Small intestine (tissue), 7 donors: ENCODE measurements around the gene ZNF20. TPM values are rescaled to one million over a fixed set of nuclear protein-coding genes. Genes with fewer than 3 reads are reported as not detected.

Experiments
- DNase-seq, 2 donors: peaks; one replicate each; pipeline versions ENCODE4 v3.0.0 to v3.0.0-alpha.2; 2013
- FAIRE-seq: peaks from 2 replicates; lab custom pipeline; 2012; peaks lifted over from hg19 to GRCh38; lab: Jason Lieb, UNC
- H3K27ac ChIP-seq, 3 donors: one replicate each; pipeline ENCODE4 v1.5.1; 2013; ENCODE audit warnings: low read length in 2 of 3, mild to moderate bottlenecking in 2 of 3, control low read depth in 1 of 3, inconsistent platforms in 1 of 3, low read depth in 1 of 3, moderate library complexity in 1 of 3
- H3K27me3 ChIP-seq, 3 donors: one replicate each; pipeline ENCODE4 v1.6.1; 2013; ENCODE audit warnings: low read length in 3 of 3, inconsistent platforms in 1 of 3; ENCODE audit not compliant: control insufficient read depth in 3 of 3, insufficient read depth in 3 of 3
- H3K36me3 ChIP-seq, 3 donors: one replicate each; pipeline ENCODE4 v1.6.1; 2013; ENCODE audit warnings: low read length in 3 of 3, inconsistent platforms in 1 of 3, low read depth in 1 of 3, mild to moderate bottlenecking in 1 of 3, moderate library complexity in 1 of 3; ENCODE audit not compliant: control insufficient read depth in 3 of 3, insufficient read depth in 2 of 3
- H3K4me1 ChIP-seq, 3 donors: one replicate each; pipeline ENCODE4 v1.6.1; 2013; ENCODE audit warnings: low read length in 2 of 3, inconsistent platforms in 1 of 3, low read depth in 1 of 3, mild to moderate bottlenecking in 1 of 3, moderate library complexity in 1 of 3; ENCODE audit not compliant: control insufficient read depth in 3 of 3, insufficient read depth in 2 of 3
- H3K4me3 ChIP-seq, 3 donors: one replicate each; pipeline ENCODE4 v1.5.1; 2013; ENCODE audit warnings: low read length in 3 of 3, control low read depth in 1 of 3, inconsistent platforms in 1 of 3, low read depth in 1 of 3, mild to moderate bottlenecking in 1 of 3, moderate library complexity in 1 of 3
- H3K9me3 ChIP-seq, 2 donors: one replicate each; pipeline ENCODE4 v1.6.1; 2013; ENCODE audit warnings: low read depth in 1 of 2, low read length in 1 of 2; ENCODE audit not compliant: control insufficient read depth in 2 of 2, insufficient read depth in 1 of 2
- WGBS, 3 donors: extraction: QIAGEN DNeasy Blood & Tissue Kit; methylation state at CpG; one replicate each; pipeline ENCODE4 v1.1.7; 2013; 5-methylcytosine and 5-hydroxymethylcytosine counted together
- polyA plus RNA-seq, 4 donors: library from polyadenylated mRNA; stranded (reverse) in 3 of 4; unstranded in 1 of 4; fragments of 200-250 nt in 3 of 4; fragments of 120-200 nt in 1 of 4; gene quantifications; one replicate each; pipeline versions ENCODE4 v1.2.1 to v1.2.3, GENCODE V29; 2013
- donor health status: healthy with polysubstance abuse.
- donor health status: control.
- donor health status: control.
- donor health status: Bipolar disorder and iron deficiency.
- donor health status: healthy.

Gene ZNF20
- polyA plus RNA-seq, 4 donors: 2.4 to 7.0 (median 3.5) TPM

DNA sequence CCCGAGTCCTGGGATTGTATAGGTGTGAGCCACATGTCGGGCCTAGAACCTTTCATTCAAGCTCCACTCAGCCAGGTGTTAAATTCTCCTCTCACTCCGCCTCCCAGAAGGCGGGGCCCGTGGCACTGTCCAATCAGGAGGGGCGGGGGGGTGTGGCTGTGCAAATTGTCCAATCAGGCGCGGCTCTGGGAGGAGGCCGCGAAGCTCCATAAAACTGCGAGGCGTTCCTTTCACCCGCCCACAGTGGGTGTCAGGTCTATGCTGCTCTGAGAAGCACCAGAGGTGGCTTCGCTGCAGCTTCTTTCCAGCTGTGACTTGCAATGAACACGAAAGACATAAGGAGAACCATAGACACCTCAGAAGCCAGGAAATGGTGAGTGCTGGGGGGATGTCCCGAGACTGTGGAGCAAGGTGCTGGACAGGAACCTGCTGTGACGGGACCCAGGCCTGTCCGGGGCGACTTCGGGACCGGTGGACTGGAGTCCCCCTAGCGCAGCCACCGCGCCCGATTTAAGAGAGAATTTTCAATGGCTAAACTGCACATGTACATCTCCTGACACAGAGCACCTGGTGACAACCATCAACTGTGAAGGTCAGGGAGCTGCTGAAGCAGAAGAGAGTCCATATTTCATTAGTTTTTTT, 19.7 kb upstream of the ZNF20 start:
- no peak overlapping the region for H3K4me3 ChIP-seq
- no peak for FAIRE-seq
- H3K9me3 ChIP-seq: no peaks in the 10 kb centered on the region
- 94 to 96% (median 95%) methylated on average over 25 of the region's 25 CpGs for WGBS, 3 donors
- H3K36me3 ChIP-seq: no peaks in the 10 kb centered on the region
- no peak overlapping the region for H3K27ac ChIP-seq
- no peaks in the 10 kb centered on the region for H3K27me3 ChIP-seq
- no peak for DNase-seq
- H3K4me1 ChIP-seq: peaks cover 4 to 10% (median 5%) of the 10 kb centered on the region in 3 donors

DNA sequence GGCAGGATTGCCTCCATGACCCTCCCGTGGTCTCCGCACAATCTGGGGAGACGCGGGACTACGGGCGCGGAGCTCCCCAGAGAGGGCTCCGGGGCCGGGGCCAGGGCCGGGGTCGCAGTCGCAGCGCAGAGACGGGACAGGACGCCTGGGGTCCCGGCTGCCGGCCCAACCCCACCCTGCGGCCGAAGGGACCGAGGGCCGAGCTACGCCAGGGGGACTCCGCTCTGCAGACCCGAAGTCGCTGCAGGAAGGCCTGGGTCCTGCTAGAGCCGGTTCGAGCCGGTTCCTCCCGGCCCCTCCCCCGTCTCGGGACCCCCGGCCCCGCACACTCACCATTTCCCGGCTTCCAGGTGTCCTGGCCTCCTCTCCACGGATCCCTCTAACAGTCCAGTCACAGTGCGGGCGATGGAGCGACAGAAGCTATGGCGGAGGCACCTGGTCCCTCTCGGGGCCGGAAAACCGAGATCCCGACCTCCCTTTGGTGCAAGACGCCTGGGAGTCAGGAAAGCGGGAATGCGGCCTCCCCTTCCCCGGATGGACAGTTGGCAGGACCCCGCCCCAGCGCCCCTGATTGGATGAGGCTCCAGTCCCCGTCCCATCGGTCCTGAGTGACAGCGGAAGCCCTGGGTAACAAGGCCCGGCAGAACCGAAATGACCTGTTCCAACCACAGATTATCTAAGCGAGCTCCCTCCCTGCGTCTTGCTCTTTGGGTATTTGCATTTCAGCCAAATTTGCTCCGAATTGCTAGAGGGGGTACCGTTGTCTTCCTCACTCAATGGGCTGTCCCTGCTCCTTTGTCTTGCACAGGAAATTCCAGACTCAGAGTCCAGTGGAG, 16.3 kb upstream of the ZNF20 start, which contains the start of gene ZNF625:
Gene ZNF625 (minus strand): TSS at position 512 of the 836 bp plus-strand sequence. CDS start 176 bp downstream, at position 336.
- peak within 1 kb of the TSS in 2 of 3 donors; percentile 71 to 78 for H3K27ac ChIP-seq
- FAIRE-seq: no peak

DNA sequence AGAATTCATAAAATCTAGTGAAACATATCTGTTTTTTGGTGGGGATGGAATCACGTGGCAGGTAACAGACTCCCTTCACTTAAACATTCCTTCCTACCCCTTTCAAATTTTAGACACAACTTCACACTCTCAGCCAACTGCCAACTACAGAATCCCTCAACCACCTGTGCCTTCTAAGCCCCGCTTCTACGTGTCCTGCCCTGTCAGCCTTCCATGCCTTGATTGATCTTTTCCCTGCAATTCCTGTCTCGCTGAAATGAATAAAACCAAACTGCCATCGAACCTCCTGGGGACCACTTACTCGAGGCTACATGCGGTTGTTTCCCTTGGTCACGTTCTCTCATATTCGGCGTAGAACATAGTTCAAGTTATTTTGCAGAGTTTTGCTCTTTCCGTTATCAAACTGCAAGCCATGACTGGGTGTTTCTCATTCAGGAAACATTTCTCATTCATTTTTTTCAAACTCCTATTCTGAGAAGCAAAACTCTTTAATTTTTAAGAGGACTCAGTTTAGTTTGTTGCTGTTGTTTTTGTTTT, 15.2 kb upstream of the ZNF20 start:
- H3K27me3 ChIP-seq: no peaks in the 10 kb centered on the region
- WGBS, 3 donors: 27 to 48% (median 44%) methylated on average over 11 of the region's 11 CpGs
- peak in 1 of 2 donors; percentile 37 for DNase-seq
- peaks cover 0 to 7% (median 3%) of the 10 kb centered on the region in 3 donors for H3K36me3 ChIP-seq
- H3K4me1 ChIP-seq: peaks cover 0 to 5% (median 3%) of the 10 kb centered on the region in 3 donors
- no peak for FAIRE-seq
- H3K4me3 ChIP-seq: peak overlapping the region in 1 of 3 donors; percentile 76
- H3K9me3 ChIP-seq: no peaks in the 10 kb centered on the region
- no peak overlapping the region for H3K27ac ChIP-seq

More for the DNA sequence above, 16.3 kb upstream of the ZNF20 start, which contains the start of gene ZNF625:
- Histone ChIP-seq H3K4me1 (peaks cover 0 to 5% (median 3%) of the 10 kb centered on the region in 3 donors), H3K27me3 (no peaks in the 10 kb centered on the region), H3K36me3 (peaks cover 0 to 4% (median 0%) of the 10 kb centered on the region in 3 donors), H3K4me3 (peak within 1 kb of the TSS; percentile 75 to 98 (median 76)), H3K9me3 (no peaks in the 10 kb centered on the region)
- 1 to 2% (median 2%) methylated on average over 50 to 58 of the region's 58 CpGs for WGBS, 3 donors
- peak; percentile 69 to 86 for DNase-seq

DNA sequence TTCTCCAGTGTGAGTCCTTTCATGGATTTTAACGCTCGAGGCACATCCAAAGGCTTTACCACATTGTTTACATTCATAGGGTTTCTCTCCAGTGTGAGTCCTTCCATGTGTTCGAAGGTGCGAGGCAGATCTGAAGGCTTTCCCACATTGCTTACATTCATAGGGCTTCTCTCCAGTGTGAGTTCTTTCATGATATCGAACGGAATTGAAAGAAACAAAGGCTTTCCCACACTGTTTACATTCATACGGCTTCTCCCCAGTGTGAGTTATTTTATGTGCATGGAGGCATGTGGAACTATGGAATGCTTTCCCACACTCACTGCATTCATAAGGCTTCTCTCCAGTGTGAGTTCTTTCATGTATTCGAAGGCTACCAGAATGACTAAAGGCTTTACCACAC, 5.2 kb upstream of the ZNF20 start:
- H3K4me1 ChIP-seq: peaks cover 0 to 7% (median 0%) of the 10 kb centered on the region in 3 donors
- peaks cover 0 to 26% of the 10 kb centered on the region in 2 donors for H3K9me3 ChIP-seq
- H3K27ac ChIP-seq: no peak overlapping the region
- FAIRE-seq (no peak), DNase-seq (no peak)
- H3K36me3 ChIP-seq: peaks cover 5 to 13% (median 7%) of the 10 kb centered on the region in 3 donors
- no peak overlapping the region for H3K4me3 ChIP-seq
- WGBS, 3 donors: 94 to 97% (median 96%) methylated on average over 8 of the region's 8 CpGs
- no peaks in the 10 kb centered on the region for H3K27me3 ChIP-seq

DNA sequence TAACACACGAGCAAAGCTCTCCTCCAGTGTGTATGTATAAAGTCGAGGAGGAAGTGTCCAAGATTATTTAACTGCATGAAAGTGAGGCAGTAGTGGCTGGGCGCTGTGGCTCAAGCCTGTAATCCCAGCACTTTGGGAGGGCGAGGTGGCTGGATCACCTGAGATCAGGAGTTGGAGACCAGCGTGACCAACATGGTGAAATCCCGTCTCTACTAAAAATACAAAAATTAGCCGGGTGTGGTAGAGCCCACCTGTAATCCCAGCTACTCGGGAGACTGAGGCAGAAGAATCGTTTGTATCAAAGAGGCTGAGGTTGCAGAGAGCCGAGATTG, 1.2 kb upstream of the ZNF20 start:
- Histone ChIP-seq H3K36me3 (peaks cover 0 to 23% (median 3%) of the 10 kb centered on the region in 3 donors), H3K4me1 (peaks cover 0 to 7% (median 2%) of the 10 kb centered on the region in 3 donors), H3K9me3 (peaks cover 0 to 26% of the 10 kb centered on the region in 2 donors), H3K27ac (no peak overlapping the region), H3K27me3 (no peaks in the 10 kb centered on the region), H3K4me3 (no peak overlapping the region)
- DNase-seq: no peak
- no peak for FAIRE-seq
- WGBS, 3 donors: 49 to 58% (median 54%) methylated on average over 10 of the region's 10 CpGs

DNA sequence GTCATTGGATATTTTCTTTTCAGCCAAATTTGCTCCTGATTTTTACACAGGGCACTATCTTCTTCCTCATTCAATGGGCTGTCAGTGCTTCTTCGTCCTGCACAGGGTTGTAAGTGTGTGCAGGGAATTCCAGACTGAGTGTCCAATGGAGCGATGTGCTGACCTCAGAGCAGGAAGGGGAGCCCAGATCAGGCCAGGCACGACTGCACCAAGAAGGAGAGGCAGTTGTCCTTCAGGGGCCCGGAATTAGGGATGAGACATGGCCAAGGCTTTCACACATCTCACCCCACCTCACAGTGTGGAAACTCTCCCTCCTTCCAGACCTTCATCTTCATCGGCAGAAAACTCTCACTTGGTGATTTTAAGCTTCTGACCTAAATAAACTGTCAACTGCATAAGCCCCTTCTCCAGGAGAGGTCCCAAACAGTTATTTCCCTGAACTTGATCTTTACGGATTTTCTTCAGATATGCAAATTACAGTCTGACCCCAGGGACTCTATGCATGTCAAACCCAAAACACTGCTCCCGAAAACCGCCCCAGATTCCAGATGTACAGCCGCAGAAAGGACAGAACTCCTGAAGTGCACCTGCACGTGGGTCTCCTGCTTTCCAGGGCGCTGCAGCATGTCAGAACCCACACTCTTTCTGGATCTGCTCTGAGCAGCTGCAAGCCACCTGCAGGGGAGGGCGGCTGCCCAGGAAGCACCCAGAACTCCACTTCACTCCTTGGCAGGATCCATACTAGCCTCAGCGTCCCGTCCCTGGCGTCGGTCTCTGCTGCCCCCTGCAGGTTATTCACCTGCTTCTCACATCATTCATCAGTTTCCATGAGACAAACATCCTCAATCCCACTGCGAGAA, 625 bp upstream of the ZNF20 start:
- FAIRE-seq: no peak
- WGBS, 3 donors: 2 to 4% (median 3%) methylated on average over 17 of the region's 17 CpGs
- Histone ChIP-seq H3K27ac (peak overlapping the region in 2 of 3 donors; percentile 86 to 92), H3K4me3 (peak overlapping the region; percentile 70 to 94 (median 75)), H3K9me3 (peaks cover 0 to 26% of the 10 kb centered on the region in 2 donors), H3K4me1 (peaks cover 0 to 7% (median 2%) of the 10 kb centered on the region in 3 donors), H3K27me3 (no peaks in the 10 kb centered on the region), H3K36me3 (peaks cover under 1 to 27% (median 3%) of the 10 kb centered on the region in 3 donors)
- DNase-seq: peak; percentile 91 to 94

DNA sequence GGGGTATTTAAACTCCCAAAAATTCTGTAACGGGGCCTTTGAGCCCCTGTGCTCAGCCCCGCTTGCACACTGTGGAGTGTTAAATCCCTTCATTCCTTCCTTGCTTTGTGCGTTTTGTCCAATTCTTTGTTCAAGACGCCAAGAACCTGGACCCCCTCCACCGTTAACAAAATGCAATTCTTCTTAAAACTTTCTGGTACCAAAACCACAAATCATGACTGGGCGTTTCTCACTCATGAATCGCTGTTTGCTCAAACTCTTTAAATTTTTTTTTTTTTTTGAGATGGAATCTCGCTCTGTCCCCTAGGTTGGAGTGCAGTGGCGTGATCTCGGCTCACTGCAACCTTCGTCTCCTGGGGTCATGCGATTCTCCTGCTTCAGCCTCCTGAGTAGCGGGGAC, 881 bp downstream of the ZNF20 start:
- peak in 1 of 2 donors; percentile 22 for DNase-seq
- Histone ChIP-seq H3K27me3 (no peaks in the 10 kb centered on the region), H3K4me1 (peaks cover 0 to 7% (median 2%) of the 10 kb centered on the region in 3 donors), H3K9me3 (peaks cover 0 to 25% of the 10 kb centered on the region in 2 donors), H3K27ac (peak overlapping the region in 1 of 3 donors; percentile 86), H3K36me3 (peaks cover 5 to 39% (median 8%) of the 10 kb centered on the region in 3 donors), H3K4me3 (peak overlapping the region; percentile 26 to 75 (median 70))
- WGBS, 3 donors: 25 to 39% (median 33%) methylated on average over 13 of the region's 13 CpGs
- no peak for FAIRE-seq
